ENCODE results near the gene CCR9.
"Not testable (repeated sequence)": the region's sequence is repeated elsewhere in the genome, so short reads cannot be mapped to it uniquely, and the experiment has no call there.

The CCR9 gene

GRCh38 chr3:45885979-45886705 lies at the start of gene CCR9:
TSS of gene CCR9 (plus strand) at chr3:45886543. CDS start at chr3:45894934, 8,391 bp downstream.
- no peak for DNase-seq (ENCODE audit: low read depth in 2 of 2)

GRCh38 chr3:45838466-45838865 lies 47.9 kb upstream of the CCR9 start:
- no peak for DNase-seq (ENCODE audit: low read depth in 2 of 2)

- DNase-seq (ENCODE audit: low read depth in 2 of 2): peak in 1 of 2 donors; percentile 0
Measured at GRCh38 chr3:45841420-45841756, 45.0 kb upstream of the CCR9 start.

GRCh38 chr3:45841757-45842491 lies 44.4 kb upstream of the CCR9 start, which contains the start of gene LZTFL1:
TSS of gene LZTFL1 (minus strand) at chr3:45842119. CDS start at chr3:45841991, 128 bp downstream.
- peak; percentile 76 to 78 for DNase-seq (ENCODE audit: low read depth in 2 of 2)

- DNase-seq (ENCODE audit: low read depth in 2 of 2): no peak
Measured at GRCh38 chr3:45842851-45843625, 43.3 kb upstream of the CCR9 start.

GRCh38 chr3:45844616-45845015 lies 41.7 kb upstream of the CCR9 start:
- no peak for DNase-seq (ENCODE audit: low read depth in 2 of 2)

- no peak for DNase-seq (ENCODE audit: low read depth in 2 of 2)
Measured at GRCh38 chr3:45848392-45848791, 38.0 kb upstream of the CCR9 start.

GRCh38 chr3:45852828-45853227 lies 33.5 kb upstream of the CCR9 start:
- no peak for DNase-seq (ENCODE audit: low read depth in 2 of 2)

- not testable (repeated sequence) for DNase-seq (ENCODE audit: low read depth in 2 of 2)
Measured at GRCh38 chr3:45856323-45856722, 30.0 kb upstream of the CCR9 start.

- not testable (repeated sequence) for DNase-seq (ENCODE audit: low read depth in 2 of 2)
Measured at GRCh38 chr3:45857024-45857423, 29.3 kb upstream of the CCR9 start.

- DNase-seq (ENCODE audit: low read depth in 2 of 2): no peak
Measured at GRCh38 chr3:45858809-45859543, 27.4 kb upstream of the CCR9 start.

GRCh38 chr3:45860481-45860880 lies 25.9 kb upstream of the CCR9 start:
- no peak for DNase-seq (ENCODE audit: low read depth in 2 of 2)

- no peak for DNase-seq (ENCODE audit: low read depth in 2 of 2)
Measured at GRCh38 chr3:45861043-45861719, 25.2 kb upstream of the CCR9 start.

GRCh38 chr3:45864760-45865519 lies 21.4 kb upstream of the CCR9 start:
- no peak for DNase-seq (ENCODE audit: low read depth in 2 of 2)

GRCh38 chr3:45865563-45865962 lies 20.8 kb upstream of the CCR9 start:
- no peak for DNase-seq (ENCODE audit: low read depth in 2 of 2)

GRCh38 chr3:45868213-45868612 lies 18.1 kb upstream of the CCR9 start:
- no peak for DNase-seq (ENCODE audit: low read depth in 2 of 2)

- DNase-seq (ENCODE audit: low read depth in 2 of 2): no peak
Measured at GRCh38 chr3:45868650-45869049, 17.7 kb upstream of the CCR9 start.

GRCh38 chr3:45869638-45870037 lies 16.7 kb upstream of the CCR9 start:
- no peak for DNase-seq (ENCODE audit: low read depth in 2 of 2)

GRCh38 chr3:45870099-45870498 lies 16.2 kb upstream of the CCR9 start:
- DNase-seq (ENCODE audit: low read depth in 2 of 2): peak; percentile 23 to 28

GRCh38 chr3:45871780-45872179 lies 14.6 kb upstream of the CCR9 start:
- DNase-seq (ENCODE audit: low read depth in 2 of 2): no peak
